ENCODE measurements around the gene BCR.

BCR gene

GRCh38 chr22:23155831-23156230 lies 24.5 kb upstream of the BCR start:
- peak overlapping the region; percentile 70; the same call in 1 of the 2 replicates for H3K9ac ChIP-seq
- H3K4me3 ChIP-seq (IDR thresholded peaks at IDR 0.05; ENCODE audit: insufficient read depth, low read depth, low read length) = no peak overlapping the region
- peak overlapping the region; percentile 78 for H3K27ac ChIP-seq
- no peak for TF ChIP-seq CTCF (conservative IDR thresholded peaks at IDR 0.05; ENCODE audit: low read depth, low read length)
- H3K4me1 ChIP-seq (ENCODE audit: low read depth, poor library complexity, severe bottlenecking) = peaks cover 39% of the 10 kb centered on the region
- no peaks in the 10 kb centered on the region for H4K20me1 ChIP-seq (ENCODE audit: insufficient read depth)
- H2AFZ ChIP-seq (ENCODE audit: low read depth) = no peak overlapping the region
- H3K79me2 ChIP-seq (ENCODE audit: insufficient read depth, low read depth) = no peaks in the 10 kb centered on the region; the same call in 1 of the 2 replicates
- H3K27me3 ChIP-seq (ENCODE audit: insufficient read depth, low read depth) = no peaks in the 10 kb centered on the region
- no peaks in the 10 kb centered on the region for H3K36me3 ChIP-seq (ENCODE audit: insufficient read depth)
- peak overlapping the region; percentile 87 for H3K4me2 ChIP-seq

DNA sequence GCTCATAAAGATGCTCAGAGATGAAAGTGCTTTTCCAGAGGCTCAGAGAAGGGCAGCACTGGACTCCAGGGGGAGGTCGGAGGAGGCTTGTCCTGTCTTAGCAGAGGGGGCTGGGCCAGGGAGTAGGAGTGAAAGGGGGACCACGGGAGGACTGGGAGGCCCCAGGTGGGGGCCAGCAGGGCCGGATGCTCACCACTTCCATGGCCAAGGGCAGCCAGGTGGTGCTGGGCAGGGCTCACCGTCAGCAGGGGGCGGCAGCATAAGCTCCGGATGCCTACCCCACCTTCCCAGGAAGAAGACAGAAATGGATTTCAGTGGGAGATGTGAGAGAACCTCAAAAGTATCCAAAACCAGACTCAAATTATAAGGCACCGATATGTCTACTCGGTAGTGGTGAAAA lies 24.0 kb upstream of the BCR start:
- Histone ChIP-seq H3K4me2 (peak overlapping the region; percentile 87), H3K4me1 (ENCODE audit: low read depth, poor library complexity, severe bottlenecking) (peaks cover 39% of the 10 kb centered on the region), H3K27me3 (ENCODE audit: insufficient read depth, low read depth) (no peaks in the 10 kb centered on the region), H3K27ac (peak overlapping the region; percentile 78), H3K79me2 (ENCODE audit: insufficient read depth, low read depth) (no peaks in the 10 kb centered on the region; the same call in 1 of the 2 replicates), H3K4me3 (IDR thresholded peaks at IDR 0.05; ENCODE audit: insufficient read depth, low read depth, low read length) (no peak overlapping the region), H2AFZ (ENCODE audit: low read depth) (peak overlapping the region; percentile 70; the same call in 1 of the 2 replicates), H3K9ac (peak overlapping the region; percentile 70; the same call in 1 of the 2 replicates), H4K20me1 (ENCODE audit: insufficient read depth) (no peaks in the 10 kb centered on the region), H3K36me3 (ENCODE audit: insufficient read depth) (no peaks in the 10 kb centered on the region)
- no peak for TF ChIP-seq CTCF (conservative IDR thresholded peaks at IDR 0.05; ENCODE audit: low read depth, low read length)

GRCh38 chr22:23157560-23158515 lies 22.5 kb upstream of the BCR start:
- H3K4me2 ChIP-seq = peak overlapping the region; percentile 87
- TF ChIP-seq CTCF (conservative IDR thresholded peaks at IDR 0.05; ENCODE audit: low read depth, low read length) = no peak
- H3K27me3 ChIP-seq (ENCODE audit: insufficient read depth, low read depth) = no peaks in the 10 kb centered on the region

GRCh38 chr22:23158516-23159290 lies 21.6 kb upstream of the BCR start:
- Histone ChIP-seq H3K36me3 (ENCODE audit: insufficient read depth) (no peaks in the 10 kb centered on the region), H3K27ac (0 out of 2 replicates have a peak overlapping the region, but pooled peaks have one; percentile 78), H3K79me2 (ENCODE audit: insufficient read depth, low read depth) (no peaks in the 10 kb centered on the region; the same call in 1 of the 2 replicates), H3K4me2 (peak overlapping the region; percentile 87), H3K9ac (peak overlapping the region; percentile 70; the same call in 1 of the 2 replicates), H4K20me1 (ENCODE audit: insufficient read depth) (no peaks in the 10 kb centered on the region), H2AFZ (ENCODE audit: low read depth) (no peak overlapping the region), H3K4me3 (IDR thresholded peaks at IDR 0.05; ENCODE audit: insufficient read depth, low read depth, low read length) (no peak overlapping the region), H3K4me1 (ENCODE audit: low read depth, poor library complexity, severe bottlenecking) (peaks cover 39% of the 10 kb centered on the region), H3K27me3 (ENCODE audit: insufficient read depth, low read depth) (no peaks in the 10 kb centered on the region)
- no peak for TF ChIP-seq CTCF (conservative IDR thresholded peaks at IDR 0.05; ENCODE audit: low read depth, low read length)

More at GRCh38 chr22:23157560-23158515, 22.5 kb upstream of the BCR start:
- H3K4me3 ChIP-seq (IDR thresholded peaks at IDR 0.05; ENCODE audit: insufficient read depth, low read depth, low read length) = no peak overlapping the region
- no peaks in the 10 kb centered on the region; the same call in 1 of the 2 replicates for H3K79me2 ChIP-seq (ENCODE audit: insufficient read depth, low read depth)
- no peaks in the 10 kb centered on the region for H4K20me1 ChIP-seq (ENCODE audit: insufficient read depth)
- H3K27ac ChIP-seq = peak overlapping the region; percentile 78
- H3K36me3 ChIP-seq (ENCODE audit: insufficient read depth) = no peaks in the 10 kb centered on the region
- peak overlapping the region; percentile 70; the same call in 1 of the 2 replicates for H3K9ac ChIP-seq
- no peak overlapping the region for H2AFZ ChIP-seq (ENCODE audit: low read depth)
- H3K4me1 ChIP-seq (ENCODE audit: low read depth, poor library complexity, severe bottlenecking) = peaks cover 39% of the 10 kb centered on the region
